T-cell (primary cell): Measurements from ENCODE around the gene CACTIN. TPM values are rescaled to one million over a fixed set of nuclear protein-coding genes. Genes with fewer than 3 reads are reported as not detected.

Experiments
- ATAC-seq, 4 experiments: fragments of 200-7000 bp in 3 of 4; fragments of 150-1000 bp in 1 of 4; cut with Tn5 transposase; replicated peaks in 1 of 4; 1 replicate in 3 of 4; 2 replicates in 1 of 4; pipeline ENCODE4 v1.10.0; 2021; ENCODE audit warnings: moderate library complexity in 3 of 4, mild to moderate bottlenecking in 2 of 4, moderate number of reproducible peaks in 1 of 4
- CTCF ChIA-PET, 2 donors: fragments of 300-600 bp; sonication (Branson Sonifier 250); formaldehyde crosslinking; loops; one replicate each; lab custom pipeline; 2022; ENCODE audit warnings: antibody characterized with exemption in 2 of 2; lab: Charles Lee
- POLR2A ChIA-PET, 2 donors: fragments of 300-600 bp; sonication (Branson Sonifier 250); formaldehyde crosslinking; loops; one replicate each; lab custom pipeline; 2022; ENCODE audit warnings: antibody characterized with exemption in 2 of 2; lab: Charles Lee
- DNase-seq, 35 experiments: peaks; one replicate each; pipeline versions ENCODE4 v3.0.0 to v3.0.0-alpha.2; 2013 to 2023
- H3K27ac ChIP-seq: one replicate; pipeline ENCODE4 v1.5.1; 2013; ENCODE audit warnings: low read length
- H3K27me3 ChIP-seq, 2 experiments: replicated peaks in 1 of 2; 1 replicate in 1 of 2; 2 replicates in 1 of 2; pipeline versions ENCODE4 v1.6.1 to v1.7.0; 2013; ENCODE audit warnings: low read length in 1 of 2, mixed read lengths in 1 of 2; ENCODE audit not compliant: control insufficient read depth in 2 of 2, insufficient read depth in 2 of 2; ENCODE audit errors: extremely low read depth in 1 of 2
- H3K36me3 ChIP-seq, 2 donors: 1 replicate in 1 of 2; 2 replicates in 1 of 2; pipeline versions ENCODE4 v1.6.1 to v1.7.0; 2013; ENCODE audit warnings: low read length in 1 of 2; ENCODE audit not compliant: control insufficient read depth in 2 of 2, insufficient read depth in 1 of 2; ENCODE audit errors: extremely low read depth in 1 of 2
- H3K4me1 ChIP-seq, 2 experiments: 1 replicate in 1 of 2; 2 replicates in 1 of 2; pipeline versions ENCODE4 v1.6.1 to v1.7.0; 2013; ENCODE audit warnings: low read length in 2 of 2, mixed read lengths in 1 of 2; ENCODE audit not compliant: insufficient read depth in 2 of 2, control insufficient read depth in 1 of 2; ENCODE audit errors: extremely low read depth in 1 of 2
- H3K4me3 ChIP-seq, 2 donors: 1 replicate in 1 of 2; 2 replicates in 1 of 2; pipeline versions ENCODE4 v1.5.1 to v1.7.0; 2013; ENCODE audit warnings: mild to moderate bottlenecking in 2 of 2, low read length in 1 of 2, moderate library complexity in 1 of 2; ENCODE audit not compliant: control insufficient read depth in 1 of 2; ENCODE audit errors: extremely low read depth in 1 of 2
- H3K9me3 ChIP-seq: 2 replicates; pipeline ENCODE4 v1.7.0; 2013
- H3K27ac Mint-ChIP-seq, 2 donors: one replicate each; pipeline ENCODE4 v1.8.0; 2020 to 2021; ENCODE audit warnings: mild to moderate bottlenecking in 2 of 2, mixed read lengths in 2 of 2
- H3K27me3 Mint-ChIP-seq, 2 donors: one replicate each; pipeline ENCODE4 v1.8.0; 2021 to 2022; ENCODE audit warnings: mixed read lengths in 2 of 2
- H3K36me3 Mint-ChIP-seq: one replicate; pipeline ENCODE4 v1.8.0; 2021; ENCODE audit warnings: mixed read lengths
- H3K4me1 Mint-ChIP-seq, 3 donors: one replicate each; pipeline ENCODE4 v1.8.0; 2020 to 2022; ENCODE audit warnings: mixed read lengths in 3 of 3, mild to moderate bottlenecking in 1 of 3
- H3K4me3 Mint-ChIP-seq, 3 donors: one replicate each; pipeline ENCODE4 v1.8.0; 2020 to 2022; ENCODE audit warnings: mild to moderate bottlenecking in 3 of 3, mixed read lengths in 3 of 3, moderate library complexity in 3 of 3
- H3K9me3 Mint-ChIP-seq, 3 donors: one replicate each; pipeline ENCODE4 v1.8.0; 2020 to 2022; ENCODE audit warnings: mixed read lengths in 3 of 3
- WGBS: methylation state at CpG from one replicate; pipeline ENCODE4 v1.1.5; 2013; ENCODE audit warnings: missing lambda C conversion rate; ENCODE audit not compliant: insufficient coverage; 5-methylcytosine and 5-hydroxymethylcytosine counted together
- total RNA-seq, 35 experiments: library from RNA in 6 of 35; stranded (reverse) in 6 of 35; fragments of 120-200 nt in 1 of 35; gene quantifications; one replicate each; pipeline versions ENCODE4 v1.2.1 to v1.2.4 and lab custom pipeline; 2013 to 2026

CACTIN gene
- total RNA-seq, 5 donors from 2014 or later (not counting 1 experiment from before 2014, with no cell fraction given): 25.9 to 59.0 (median 55.8) TPM

GRCh38 chr19:3657395-3657769 is 30.8 kb upstream of the CACTIN start:
- H3K27ac ChIP-seq: no peak overlapping the region
- Mint-ChIP-seq H3K9me3 (no peaks in the 10 kb centered on the region), H3K4me1 (peaks cover 0 to 1% (median 0%) of the 10 kb centered on the region in 3 donors), H3K27ac (no peak overlapping the region), H3K27me3 (no peaks in the 10 kb centered on the region), H3K36me3 (peaks cover 21% of the 10 kb centered on the region), H3K4me3 (no peak overlapping the region)
- WGBS: 97% methylated on average over 11 of the region's 16 CpGs
- no peak for ATAC-seq
- no peak overlapping the region for H3K4me3 ChIP-seq
- ChIA-PET CTCF (no interaction called here), POLR2A (no interaction called here)
- no peaks in the 10 kb centered on the region for H3K4me1 ChIP-seq
- H3K9me3 ChIP-seq: no peaks in the 10 kb centered on the region
- peaks cover 26 to 36% of the 10 kb centered on the region in 2 donors for H3K36me3 ChIP-seq
- H3K27me3 ChIP-seq: no peaks in the 10 kb centered on the region
- DNase-seq: no peak

GRCh38 chr19:3656747-3657394 is 30.3 kb upstream of the CACTIN start:
- DNase-seq (no peak), ATAC-seq (no peak)
- ChIA-PET CTCF (no interaction called here), POLR2A (no interaction called here)
- WGBS: 97% methylated on average over 18 of the region's 19 CpGs
- H3K27ac Mint-ChIP-seq: no peak overlapping the region
- no peaks in the 10 kb centered on the region for H3K9me3 Mint-ChIP-seq
- H3K27me3 Mint-ChIP-seq: no peaks in the 10 kb centered on the region
- H3K4me3 ChIP-seq: no peak overlapping the region
- H3K4me1 ChIP-seq: no peaks in the 10 kb centered on the region
- H3K9me3 ChIP-seq: no peaks in the 10 kb centered on the region
- no peak overlapping the region for H3K27ac ChIP-seq
- peaks cover 0 to 1% (median 0%) of the 10 kb centered on the region in 3 donors for H3K4me1 Mint-ChIP-seq
- H3K36me3 Mint-ChIP-seq: peaks cover 21% of the 10 kb centered on the region
- no peak overlapping the region for H3K4me3 Mint-ChIP-seq
- H3K27me3 ChIP-seq: no peaks in the 10 kb centered on the region
- peaks cover 25 to 41% of the 10 kb centered on the region in 2 donors for H3K36me3 ChIP-seq

GRCh38 chr19:3656073-3656746 is 29.6 kb upstream of the CACTIN start:
- peaks cover 0 to 1% (median 0%) of the 10 kb centered on the region in 3 donors for H3K4me1 Mint-ChIP-seq
- no peak overlapping the region for H3K4me3 Mint-ChIP-seq
- 94% methylated on average over 34 of the region's 36 CpGs for WGBS
- H3K27ac ChIP-seq: no peak overlapping the region
- peaks cover 17% of the 10 kb centered on the region for H3K36me3 Mint-ChIP-seq
- H3K36me3 ChIP-seq: peaks cover 23 to 43% of the 10 kb centered on the region in 2 donors
- no peak overlapping the region for H3K27ac Mint-ChIP-seq
- H3K27me3 ChIP-seq: no peaks in the 10 kb centered on the region
- no peak overlapping the region for H3K4me3 ChIP-seq
- ChIA-PET CTCF (no interaction called here), POLR2A (no interaction called here)
- no peaks in the 10 kb centered on the region for H3K9me3 Mint-ChIP-seq
- no peaks in the 10 kb centered on the region for H3K9me3 ChIP-seq
- no peak for ATAC-seq
- H3K4me1 ChIP-seq: no peaks in the 10 kb centered on the region
- no peak for DNase-seq
- H3K27me3 Mint-ChIP-seq: no peaks in the 10 kb centered on the region

DNA sequence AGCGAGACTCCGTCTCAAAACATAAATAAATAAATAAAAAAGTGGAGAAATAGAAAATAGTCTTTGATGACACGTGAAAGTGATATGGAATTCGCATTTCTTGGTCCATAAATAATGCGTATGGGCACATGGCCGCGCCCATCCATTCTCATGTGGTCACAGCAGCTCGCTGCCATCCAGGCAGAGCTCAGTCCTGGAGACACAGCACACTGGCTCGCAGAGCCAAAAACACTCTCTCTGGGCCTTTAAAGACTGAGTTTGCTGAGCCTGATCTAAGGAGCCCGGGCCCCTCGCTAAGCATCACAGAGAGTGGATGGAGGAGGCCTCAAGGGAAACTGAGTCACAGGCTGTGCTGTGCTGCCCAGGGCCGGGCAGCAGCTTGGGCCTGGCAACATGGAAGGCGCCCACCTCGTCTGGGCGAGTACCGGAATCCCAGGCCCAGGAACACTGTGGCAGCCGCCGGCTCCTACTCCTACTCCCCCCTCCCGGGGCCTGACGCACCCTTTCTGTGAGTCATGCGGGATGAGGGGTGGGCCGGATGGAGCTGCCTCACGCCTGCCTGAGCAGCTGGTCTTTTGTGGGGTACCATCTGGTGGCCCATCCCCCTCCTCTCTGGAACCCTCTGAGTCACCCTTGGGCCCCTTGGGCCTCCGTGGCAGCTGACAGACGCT is 28.9 kb upstream of the CACTIN start:
- ChIA-PET POLR2A (no interaction called here), CTCF (no interaction called here)
- no peak overlapping the region for H3K27ac ChIP-seq
- no peaks in the 10 kb centered on the region for H3K27me3 Mint-ChIP-seq
- H3K4me3 ChIP-seq: no peak overlapping the region
- H3K4me3 Mint-ChIP-seq: no peak overlapping the region
- DNase-seq: no peak
- no peaks in the 10 kb centered on the region for H3K4me1 Mint-ChIP-seq
- no peaks in the 10 kb centered on the region for H3K9me3 ChIP-seq
- peaks cover 23 to 36% of the 10 kb centered on the region in 2 donors for H3K36me3 ChIP-seq
- ATAC-seq: peak in 1 of 4 experiments; percentile 9
- no peaks in the 10 kb centered on the region for H3K4me1 ChIP-seq
- H3K27me3 ChIP-seq: no peaks in the 10 kb centered on the region
- no peaks in the 10 kb centered on the region for H3K9me3 Mint-ChIP-seq
- peaks cover 10% of the 10 kb centered on the region for H3K36me3 Mint-ChIP-seq
- H3K27ac Mint-ChIP-seq: no peak overlapping the region
- 93% methylated on average over 15 of the region's 25 CpGs for WGBS

GRCh38 chr19:3653865-3654513 is 27.4 kb upstream of the CACTIN start:
- no peak overlapping the region for H3K27ac Mint-ChIP-seq
- no peak for ATAC-seq
- Histone ChIP-seq H3K27ac (no peak overlapping the region), H3K9me3 (no peaks in the 10 kb centered on the region), H3K4me3 (no peak overlapping the region), H3K27me3 (no peaks in the 10 kb centered on the region), H3K36me3 (peaks cover 23 to 34% of the 10 kb centered on the region in 2 donors), H3K4me1 (no peaks in the 10 kb centered on the region)
- DNase-seq: peak in 2 of 35 experiments; percentile 8 to 22
- H3K9me3 Mint-ChIP-seq: no peaks in the 10 kb centered on the region
- H3K4me3 Mint-ChIP-seq: no peak overlapping the region
- ChIA-PET CTCF (no interaction called here), POLR2A (no interaction called here)
- 100% methylated on average over 11 of the region's 20 CpGs for WGBS
- H3K4me1 Mint-ChIP-seq: no peaks in the 10 kb centered on the region
- peaks cover 9% of the 10 kb centered on the region for H3K36me3 Mint-ChIP-seq
- H3K27me3 Mint-ChIP-seq: no peaks in the 10 kb centered on the region

GRCh38 chr19:3653081-3653795 is 26.6 kb upstream of the CACTIN start:
- Histone ChIP-seq H3K4me3 (no peak overlapping the region), H3K36me3 (peaks cover 21 to 34% of the 10 kb centered on the region in 2 donors), H3K27ac (no peak overlapping the region), H3K9me3 (no peaks in the 10 kb centered on the region), H3K4me1 (no peaks in the 10 kb centered on the region), H3K27me3 (no peaks in the 10 kb centered on the region)
- H3K27ac Mint-ChIP-seq: no peak overlapping the region
- no peaks in the 10 kb centered on the region for H3K9me3 Mint-ChIP-seq
- CTCF ChIA-PET: no interaction called here
- H3K4me3 Mint-ChIP-seq: no peak overlapping the region
- H3K27me3 Mint-ChIP-seq: no peaks in the 10 kb centered on the region
- ATAC-seq (no peak), DNase-seq (no peak)
- POLR2A ChIA-PET: no interaction called here
- H3K4me1 Mint-ChIP-seq: no peaks in the 10 kb centered on the region
- WGBS: 85% methylated on average over 24 of the region's 37 CpGs
- peaks cover 7% of the 10 kb centered on the region for H3K36me3 Mint-ChIP-seq
